Measurements from ENCODE around the gene PTPRF.
"Not testable (repeated sequence)": the region's sequence is repeated elsewhere in the genome, so short reads cannot be mapped to it uniquely, and the experiment has no call there.

The PTPRF gene

DNA sequence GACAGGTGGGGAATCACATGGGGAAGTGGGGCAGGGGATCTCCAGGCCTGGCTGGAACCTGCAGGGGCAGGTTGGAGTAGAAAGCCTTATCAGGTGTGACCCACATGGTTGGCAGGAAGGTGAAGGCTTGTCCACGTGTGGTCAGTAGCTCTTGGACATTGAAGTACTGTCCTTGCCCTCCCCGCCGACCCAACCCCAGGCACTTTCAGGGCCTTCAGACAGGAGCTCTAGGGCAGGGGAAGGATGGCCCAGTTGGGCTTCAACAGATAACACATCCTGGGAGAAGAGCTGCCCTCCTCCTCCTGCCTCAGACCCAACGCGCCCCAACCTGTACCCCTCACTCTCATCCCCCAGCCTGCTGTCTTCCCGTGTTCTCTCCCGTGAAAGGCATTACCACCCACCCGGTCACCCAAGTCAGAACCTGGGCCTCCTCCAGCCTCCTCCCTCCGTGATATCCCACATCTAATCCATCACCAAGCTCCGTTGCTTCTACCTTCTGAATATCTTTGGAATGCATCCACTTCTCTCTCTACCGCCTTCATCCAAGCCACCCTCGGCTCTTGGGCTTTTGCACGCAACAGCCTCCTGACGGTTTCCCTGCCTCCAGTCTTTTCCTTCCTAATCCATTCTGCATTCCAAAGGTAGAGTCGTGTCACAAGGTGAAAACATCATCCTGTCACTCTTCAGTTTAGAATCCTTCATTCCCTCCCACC, 15.9 kb downstream of the PTPRF start:
- DNase-seq (ENCODE audit: low read depth), result no peak
- no peak for TF ChIP-seq MAX (IDR thresholded peaks at IDR 0.05; ENCODE audit: low read depth, low read length)
- no peak overlapping the region for H3K4me3 ChIP-seq (ENCODE audit: low read depth, low read length)

DNA sequence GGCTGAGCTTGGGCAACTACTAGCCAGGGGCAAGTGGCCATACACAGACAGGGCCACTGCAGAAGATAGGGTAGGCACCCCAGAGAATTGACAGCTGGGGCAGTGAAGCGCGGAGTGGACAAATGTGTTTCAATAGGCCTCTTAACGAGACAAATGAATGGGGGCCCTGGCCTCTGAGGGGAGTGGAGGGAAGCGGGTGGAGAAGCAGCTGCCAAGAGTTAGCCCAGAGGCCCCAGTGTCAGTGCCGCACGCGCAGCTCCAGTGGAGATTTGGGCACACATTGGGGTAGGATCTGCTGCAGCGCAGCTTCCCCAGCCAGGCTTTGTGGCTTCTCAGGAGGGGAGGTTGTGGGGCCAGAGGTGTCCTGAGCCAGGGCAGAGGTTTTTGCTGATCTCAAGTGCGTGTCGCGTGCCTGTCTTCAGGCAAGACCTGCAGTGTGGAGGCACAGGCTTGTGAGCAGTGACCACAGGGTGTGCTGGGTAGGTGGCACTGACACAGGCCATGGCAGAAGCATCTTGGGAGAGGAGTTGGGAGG, 16.9 kb downstream of the PTPRF start:
- DNase-seq (ENCODE audit: low read depth), result no peak
- H3K4me3 ChIP-seq (ENCODE audit: low read depth, low read length), result no peak overlapping the region
- no peak for TF ChIP-seq MAX (IDR thresholded peaks at IDR 0.05; ENCODE audit: low read depth, low read length)
- no peak for TF ChIP-seq CTCF (IDR thresholded peaks at IDR 0.05; ENCODE audit: low read depth, low read length)
- no peak for TF ChIP-seq MYC (IDR thresholded peaks at IDR 0.05; ENCODE audit: low read depth, low read length)
- no peak for TF ChIP-seq POLR2A (IDR thresholded peaks at IDR 0.05; ENCODE audit: extremely low read depth, insufficient read length)

- no peak for TF ChIP-seq CTCF (IDR thresholded peaks at IDR 0.05; ENCODE audit: low read depth, low read length)
- TF ChIP-seq MAX (IDR thresholded peaks at IDR 0.05; ENCODE audit: low read depth, low read length), result no peak
- no peak for TF ChIP-seq POLR2A (IDR thresholded peaks at IDR 0.05; ENCODE audit: extremely low read depth, insufficient read length)
- no peak for TF ChIP-seq MYC (IDR thresholded peaks at IDR 0.05; ENCODE audit: low read depth, low read length)
- no peak for DNase-seq (ENCODE audit: low read depth)
- H3K4me3 ChIP-seq (ENCODE audit: low read depth, low read length), result no peak overlapping the region
Measured at GRCh38 chr1:43548285-43549271, 17.9 kb downstream of the PTPRF start.

- H3K4me3 ChIP-seq (ENCODE audit: low read depth, low read length); DNase-seq (ENCODE audit: low read depth): not testable (repeated sequence)
Measured at GRCh38 chr1:43549394-43549793, 18.7 kb downstream of the PTPRF start.

GRCh38 chr1:43549921-43550597, 19.4 kb downstream of the PTPRF start:
- H3K4me3 ChIP-seq (ENCODE audit: low read depth, low read length), result no peak overlapping the region
- TF ChIP-seq MYC (IDR thresholded peaks at IDR 0.05; ENCODE audit: low read depth, low read length) (no peak), POLR2A (IDR thresholded peaks at IDR 0.05; ENCODE audit: extremely low read depth, insufficient read length) (no peak), CTCF (IDR thresholded peaks at IDR 0.05; ENCODE audit: low read depth, low read length) (no peak), MAX (IDR thresholded peaks at IDR 0.05; ENCODE audit: low read depth, low read length) (no peak)
- DNase-seq (ENCODE audit: low read depth), result no peak

DNA sequence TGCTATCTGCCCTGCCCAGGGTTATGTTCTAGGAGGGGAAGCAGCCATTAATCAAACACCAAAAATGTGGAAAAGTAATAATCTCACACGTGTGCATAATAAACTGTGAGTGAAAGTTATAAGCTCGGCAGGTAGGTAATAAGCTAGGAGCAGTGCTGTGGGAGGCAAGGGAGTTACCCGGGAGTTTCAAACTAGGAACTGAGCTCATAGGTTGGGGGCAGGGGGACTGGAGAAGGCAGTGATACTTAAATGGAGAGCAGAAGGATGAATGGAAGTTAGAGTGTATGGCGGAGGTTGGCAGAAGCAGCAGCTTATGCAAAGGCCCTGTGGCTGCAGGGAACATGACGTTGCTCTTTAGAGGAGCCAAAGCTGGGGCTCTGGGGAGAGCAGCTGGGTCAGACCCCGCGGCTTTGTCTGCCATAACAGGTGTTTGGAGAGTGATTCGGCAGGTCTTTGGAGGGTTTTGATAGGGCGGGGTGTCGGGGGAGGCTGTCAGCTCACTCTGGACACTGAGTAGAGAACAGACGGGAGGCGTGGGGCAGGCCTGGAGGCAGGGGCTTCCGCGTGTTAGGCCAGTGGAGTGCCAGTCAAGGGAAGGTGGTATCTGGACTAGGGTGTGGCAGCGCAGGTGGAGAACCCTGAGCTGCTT, 20.0 kb downstream of the PTPRF start:
- H3K4me3 ChIP-seq (ENCODE audit: low read depth, low read length), result no peak overlapping the region
- no peak for DNase-seq (ENCODE audit: low read depth)
- TF ChIP-seq MYC (IDR thresholded peaks at IDR 0.05; ENCODE audit: low read depth, low read length), result no peak
- TF ChIP-seq POLR2A (IDR thresholded peaks at IDR 0.05; ENCODE audit: extremely low read depth, insufficient read length), result no peak
- TF ChIP-seq CTCF (IDR thresholded peaks at IDR 0.05; ENCODE audit: low read depth, low read length), result no peak
- no peak for TF ChIP-seq MAX (IDR thresholded peaks at IDR 0.05; ENCODE audit: low read depth, low read length)
